RCC 7860 (cell line): ENCODE data around the gene PLEKHA6.

Experiments used
- DNase-seq: peaks from one replicate; pipeline ENCODE4 v3.0.0-alpha.2; 2015; ENCODE audit warnings: low spot score
- FAIRE-seq: peaks from 2 replicates; lab custom pipeline; 2012; peaks lifted over from hg19 to GRCh38; lab: Jason Lieb, UNC

Gene PLEKHA6

GRCh38 chr1:204383163-204383904, 23.6 kb upstream of the PLEKHA6 start:
- FAIRE-seq (no peak), DNase-seq (no peak)

DNA sequence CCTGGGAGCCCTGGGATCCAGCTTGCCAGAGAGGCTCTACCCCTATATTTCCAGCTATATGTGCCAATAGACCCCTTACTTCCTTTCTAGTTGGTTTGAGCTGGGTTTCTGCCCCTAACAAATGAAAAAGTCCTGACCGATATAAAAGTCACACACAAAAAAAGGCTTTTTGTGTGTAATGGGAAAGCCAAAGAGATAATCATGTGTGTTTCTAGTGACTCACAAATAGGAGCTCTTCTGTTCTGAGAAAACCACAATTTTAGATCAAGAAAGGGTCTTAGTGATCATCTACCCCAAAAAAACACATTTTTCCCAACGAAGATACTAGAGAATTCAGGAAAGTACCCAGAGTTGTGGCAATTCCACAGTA, 23.0 kb upstream of the PLEKHA6 start:
- DNase-seq, result no peak
- no peak for FAIRE-seq

DNA sequence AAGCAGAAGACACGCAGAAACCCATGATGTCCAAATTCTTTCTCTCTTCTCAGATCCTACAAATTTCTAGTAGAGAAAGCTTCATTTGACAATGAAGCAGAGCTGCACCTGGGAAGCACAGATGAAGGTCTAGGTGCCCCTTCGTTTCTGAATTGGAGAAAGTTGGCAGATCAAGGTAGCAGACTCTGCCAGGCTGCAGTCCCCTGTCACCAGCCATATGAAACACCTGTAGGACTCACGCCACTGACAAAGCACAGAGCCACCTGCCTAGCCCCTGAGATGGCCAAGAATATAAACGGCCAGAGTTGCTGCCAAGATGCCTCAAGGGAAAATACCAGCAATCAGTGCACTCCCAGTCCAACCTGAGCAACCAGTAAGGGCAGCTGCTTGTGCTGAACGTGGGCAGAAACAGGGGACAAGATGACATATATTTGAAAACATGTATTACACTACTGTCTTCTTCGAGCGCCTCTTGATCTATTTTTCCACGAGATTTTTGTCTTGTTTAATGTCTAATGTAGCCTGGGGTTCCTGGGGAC, 20.6 kb upstream of the PLEKHA6 start:
- no peak for FAIRE-seq

DNA sequence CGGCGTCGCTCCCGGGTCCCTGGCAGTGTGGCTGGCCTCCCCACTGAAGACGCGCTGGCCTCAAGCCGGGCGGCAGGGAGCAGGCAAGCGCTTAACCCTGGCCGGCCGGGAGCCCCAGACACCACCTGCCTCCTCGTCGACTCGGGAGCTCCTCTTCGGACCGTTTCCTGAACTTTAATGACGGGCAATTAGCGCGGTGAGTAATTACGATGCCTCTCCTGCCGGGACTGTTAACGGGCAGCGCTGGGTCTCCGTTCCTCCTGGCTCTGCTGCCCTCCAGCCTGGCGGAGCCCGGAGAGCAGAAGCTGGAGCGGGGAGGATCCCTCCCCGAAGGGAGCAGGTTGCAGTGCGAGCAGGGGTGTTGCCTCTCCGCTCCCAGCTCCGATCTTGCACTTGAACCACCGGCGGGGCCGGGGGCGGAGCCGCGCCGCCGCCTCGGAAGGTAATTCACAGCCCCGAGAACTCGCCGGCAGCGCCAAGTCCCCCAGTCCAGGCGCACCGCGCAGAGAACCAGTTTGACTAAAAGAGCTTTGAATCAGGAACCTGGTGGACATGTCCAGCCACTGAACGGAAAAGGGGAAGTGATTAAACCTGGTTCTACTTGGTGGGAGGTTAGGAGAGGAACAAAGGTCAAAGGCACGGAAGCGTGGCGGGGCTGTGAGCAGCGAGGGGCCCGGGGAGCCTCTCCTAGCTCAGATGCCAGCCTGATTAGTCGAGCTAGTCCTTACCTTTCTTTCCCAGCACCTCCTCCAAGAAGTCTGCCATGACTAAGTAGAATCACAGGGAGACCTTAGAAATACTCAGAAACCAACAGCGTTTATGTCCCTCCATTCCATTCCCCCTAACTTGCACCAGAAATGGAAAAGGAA, 18.3 kb upstream of the PLEKHA6 start:
- FAIRE-seq, result peak; percentile 86

More for the DNA sequence above, 20.6 kb upstream of the PLEKHA6 start:
- no peak for DNase-seq

DNA sequence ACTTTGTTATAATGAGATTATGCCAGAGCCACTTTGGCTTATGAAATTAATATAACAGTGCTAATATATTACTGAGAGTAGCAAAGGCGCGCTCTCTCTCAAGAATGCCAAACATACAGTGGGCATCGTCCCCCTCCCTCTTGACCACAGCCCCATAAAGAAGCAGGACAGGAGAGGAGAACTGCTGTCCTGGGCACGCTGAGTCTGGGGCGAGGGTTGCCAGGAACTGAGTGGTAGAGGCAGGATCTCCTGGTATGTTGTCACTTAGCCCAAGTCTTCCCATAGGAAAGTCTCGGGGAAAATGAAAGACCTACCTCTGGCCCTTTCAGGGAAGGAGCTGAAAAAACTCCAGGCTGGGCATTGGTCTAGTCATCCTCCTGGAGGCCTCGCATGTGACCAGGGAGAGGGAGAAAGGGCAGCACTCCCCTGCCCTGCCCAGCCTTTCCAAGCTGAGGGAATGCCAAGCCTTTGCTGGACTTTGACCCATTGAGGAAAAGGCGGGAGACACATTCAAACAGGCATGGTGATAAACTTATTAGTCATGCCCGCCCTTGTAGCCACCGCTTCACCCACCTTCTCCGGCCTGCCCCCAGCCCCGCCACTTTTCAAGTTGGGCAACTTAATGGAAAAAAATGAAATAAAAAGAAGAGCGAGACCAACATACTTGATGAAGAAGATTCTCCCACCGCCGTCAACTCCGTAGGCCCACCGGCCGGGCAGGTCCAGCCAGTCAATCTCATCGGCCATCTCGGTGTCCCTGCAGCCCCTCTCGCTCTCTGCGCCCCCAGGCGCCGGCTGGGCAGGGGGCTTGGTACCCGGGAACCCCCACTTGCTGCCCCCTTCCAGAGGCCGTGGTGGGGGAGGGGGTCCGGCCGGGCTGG, 17.4 kb upstream of the PLEKHA6 start:
- DNase-seq (peak; percentile 92), FAIRE-seq (peak; percentile 88)

More for the DNA sequence above, 18.3 kb upstream of the PLEKHA6 start:
- peak; percentile 90 for DNase-seq

DNA sequence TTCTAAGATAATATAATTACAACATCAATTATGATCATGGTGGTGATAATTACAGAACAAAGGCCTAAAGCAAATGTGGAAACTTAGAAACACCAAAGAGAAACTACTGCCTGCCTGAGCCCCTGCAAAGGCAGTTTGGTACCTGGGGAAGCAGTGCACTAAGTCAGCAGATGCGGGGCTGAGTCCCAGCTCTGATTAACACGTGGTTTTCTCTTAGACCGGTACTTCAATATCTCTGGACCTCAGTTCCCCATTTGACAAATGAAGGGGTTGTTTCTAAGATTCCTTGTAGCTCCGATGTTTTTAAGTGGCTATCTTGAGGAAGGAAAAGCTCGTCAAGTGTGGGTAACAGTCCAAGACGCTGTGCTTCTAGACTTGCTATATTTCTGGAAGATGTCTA, 16.7 kb upstream of the PLEKHA6 start:
- FAIRE-seq, result no peak
- no peak for DNase-seq

DNA sequence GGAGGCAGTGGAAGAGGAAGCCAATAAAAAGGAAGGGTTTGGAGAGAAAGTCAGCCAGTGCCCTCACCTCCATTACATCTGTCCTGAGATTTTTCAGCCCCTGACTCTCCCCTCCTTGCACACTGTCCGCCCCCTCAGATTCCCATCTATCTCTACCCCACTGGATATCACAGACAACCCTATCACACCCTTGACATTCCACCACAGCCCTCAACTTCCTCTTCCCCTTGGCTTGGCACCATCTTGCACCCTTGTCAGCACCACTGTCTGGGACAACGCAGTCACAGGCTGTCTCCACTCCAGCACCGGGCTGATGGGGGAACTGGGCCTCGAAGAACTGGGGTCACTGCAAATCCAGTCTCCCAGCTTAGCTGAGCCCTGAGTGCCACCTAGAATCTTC, 14.2 kb upstream of the PLEKHA6 start:
- no peak for DNase-seq
- FAIRE-seq, result no peak

GRCh38 chr1:204370176-204370575, 10.4 kb upstream of the PLEKHA6 start:
- FAIRE-seq, result no peak
- DNase-seq, result no peak

GRCh38 chr1:204368996-204369726, 9.4 kb upstream of the PLEKHA6 start:
- FAIRE-seq, result no peak
- no peak for DNase-seq

DNA sequence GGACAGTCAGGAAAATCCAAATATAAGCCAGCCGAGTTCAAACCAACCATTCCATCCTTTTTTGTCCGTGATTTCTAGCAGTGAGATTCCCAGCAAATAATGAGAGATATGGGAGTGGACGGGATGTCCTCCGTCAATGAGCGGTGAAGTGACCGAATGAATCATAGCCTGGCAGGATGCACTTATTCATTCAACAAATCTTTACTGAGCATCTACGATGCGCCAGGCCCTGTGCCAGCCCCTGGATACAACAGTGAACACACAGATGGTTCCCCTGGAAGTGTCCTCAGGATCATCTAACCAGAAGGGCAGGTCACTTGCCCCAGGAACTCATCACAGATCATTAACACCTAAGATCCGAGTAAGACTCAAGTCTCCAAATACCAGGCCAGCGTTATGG, 8.2 kb upstream of the PLEKHA6 start:
- DNase-seq, result no peak

GRCh38 chr1:204367193-204367858, 7.6 kb upstream of the PLEKHA6 start:
- no peak for FAIRE-seq

More for the DNA sequence above, 8.2 kb upstream of the PLEKHA6 start:
- FAIRE-seq, result no peak

GRCh38 chr1:204366759-204367158, 7.0 kb upstream of the PLEKHA6 start:
- DNase-seq (no peak), FAIRE-seq (no peak)

More at GRCh38 chr1:204367193-204367858, 7.6 kb upstream of the PLEKHA6 start:
- no peak for DNase-seq

DNA sequence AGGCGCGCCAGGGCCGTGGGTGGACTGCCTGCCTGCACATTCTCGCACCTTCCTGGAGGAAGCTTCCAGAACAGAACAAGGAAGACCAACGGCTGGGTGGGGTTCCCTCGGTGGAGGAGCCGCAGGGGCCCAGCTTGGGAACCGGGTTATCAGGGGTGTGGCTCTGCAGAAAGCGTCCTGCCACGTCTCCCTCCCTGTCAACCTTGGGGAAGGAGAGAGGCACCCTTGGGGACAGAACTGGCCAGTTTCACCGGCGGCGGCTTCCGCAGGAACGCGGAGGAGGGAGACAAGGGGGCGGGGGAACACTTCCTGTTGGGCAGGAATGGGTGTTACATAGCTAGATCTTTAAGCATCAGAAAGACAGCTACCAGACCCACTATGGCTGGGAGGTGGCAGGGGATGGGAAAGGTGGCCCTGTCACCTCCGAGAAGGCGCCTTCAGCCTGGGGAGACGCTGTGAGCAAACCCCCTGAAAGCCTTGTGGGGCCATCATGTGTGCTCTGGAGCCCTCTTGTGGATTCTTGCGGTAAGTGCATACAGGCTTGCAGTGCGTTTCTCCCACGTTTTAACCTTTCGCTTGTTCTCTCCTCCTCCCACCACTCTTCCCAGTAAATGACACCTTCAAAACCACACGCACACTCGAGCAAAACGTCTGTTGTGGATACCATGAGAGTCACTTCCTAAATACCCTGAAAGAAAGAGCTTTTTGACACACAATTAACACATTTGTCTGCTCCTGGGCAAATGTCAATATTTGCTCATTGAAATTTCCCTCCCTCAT, 3.8 kb upstream of the PLEKHA6 start:
- no peak for FAIRE-seq

GRCh38 chr1:204362984-204363334, 3.2 kb upstream of the PLEKHA6 start:
- DNase-seq, result no peak
- no peak for FAIRE-seq

More for the DNA sequence above, 3.8 kb upstream of the PLEKHA6 start:
- peak; percentile 57 for DNase-seq

DNA sequence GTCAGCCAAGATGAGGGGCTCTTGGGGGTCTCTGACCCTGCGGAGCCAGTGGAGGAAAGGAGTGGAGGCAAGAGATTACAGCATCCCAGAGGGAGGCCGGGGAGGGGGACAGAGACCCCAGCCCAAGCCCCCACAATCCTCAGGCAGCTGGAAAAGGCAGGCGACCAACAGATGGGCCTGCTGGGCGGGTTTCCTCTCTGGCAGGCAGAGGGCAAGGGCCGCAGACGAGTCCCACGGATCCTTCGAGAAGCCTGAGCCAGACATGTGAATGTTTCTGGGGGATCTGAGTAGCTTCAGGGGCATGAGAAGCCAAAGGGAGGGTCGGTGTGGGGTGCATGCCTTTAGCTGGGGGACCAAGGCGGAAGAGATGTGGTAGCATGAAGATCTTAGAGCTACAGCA, 2.1 kb upstream of the PLEKHA6 start:
- DNase-seq, result no peak
- FAIRE-seq, result no peak

DNA sequence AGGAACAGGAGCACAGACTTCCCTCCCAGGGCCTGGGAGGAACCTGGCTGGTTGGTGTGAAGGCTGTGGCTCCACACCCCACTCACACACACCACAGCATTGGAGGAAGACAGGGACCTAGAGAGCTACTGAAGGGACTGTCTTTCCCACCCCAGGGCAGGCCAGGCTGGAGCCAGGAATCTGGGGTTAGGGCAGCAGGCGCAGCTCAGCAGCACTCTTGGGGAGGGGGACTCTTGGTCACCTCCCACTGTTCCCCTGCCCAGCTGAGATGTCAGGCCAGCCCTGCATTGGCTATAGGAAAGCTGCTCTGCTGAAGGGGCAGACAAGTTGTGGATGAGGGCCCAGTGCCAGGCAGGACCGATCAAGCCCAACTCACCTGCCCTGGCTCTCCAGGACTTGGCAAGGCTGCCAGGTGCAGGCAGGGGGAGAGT, 1.6 kb upstream of the PLEKHA6 start:
- no peak for FAIRE-seq
- DNase-seq, result no peak

DNA sequence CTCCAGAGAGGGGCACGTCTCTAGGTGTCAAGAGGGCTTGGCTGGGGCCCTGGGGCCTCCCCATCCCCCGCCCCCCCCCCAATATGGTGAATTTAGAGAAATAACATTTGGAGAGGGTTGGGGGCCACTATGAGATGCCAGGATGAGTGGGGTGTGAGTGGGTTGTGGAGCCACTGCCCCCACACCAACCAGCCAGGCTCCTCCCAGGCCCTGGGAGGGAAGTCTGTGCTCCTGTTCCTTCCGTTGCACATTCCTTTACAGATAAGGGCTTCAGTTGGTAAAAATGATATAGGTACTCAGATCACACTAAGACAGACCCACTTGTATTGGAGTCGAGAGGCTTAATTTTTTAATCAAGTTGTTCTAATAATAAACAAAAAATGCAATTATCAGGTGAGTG, 585 bp upstream of the PLEKHA6 start:
- DNase-seq, result no peak
- no peak for FAIRE-seq

DNA sequence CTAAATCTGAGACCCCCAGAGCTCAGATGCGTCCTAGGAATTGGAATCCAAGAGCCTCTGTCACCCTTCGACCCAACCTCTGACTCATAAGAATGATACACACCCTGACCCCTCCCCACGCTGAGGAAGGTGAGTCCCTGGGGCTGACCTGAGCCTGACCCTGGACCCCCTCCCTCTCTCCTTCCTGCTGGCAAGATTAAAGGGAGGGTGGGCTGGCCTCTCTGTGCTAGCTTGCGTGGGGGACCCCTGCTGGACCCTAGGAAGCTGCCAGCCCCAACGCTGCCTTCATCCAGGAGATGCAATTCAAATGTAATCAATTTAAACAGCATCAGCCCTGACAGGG, 627 bp downstream of the PLEKHA6 start:
- DNase-seq (no peak), FAIRE-seq (no peak)

DNA sequence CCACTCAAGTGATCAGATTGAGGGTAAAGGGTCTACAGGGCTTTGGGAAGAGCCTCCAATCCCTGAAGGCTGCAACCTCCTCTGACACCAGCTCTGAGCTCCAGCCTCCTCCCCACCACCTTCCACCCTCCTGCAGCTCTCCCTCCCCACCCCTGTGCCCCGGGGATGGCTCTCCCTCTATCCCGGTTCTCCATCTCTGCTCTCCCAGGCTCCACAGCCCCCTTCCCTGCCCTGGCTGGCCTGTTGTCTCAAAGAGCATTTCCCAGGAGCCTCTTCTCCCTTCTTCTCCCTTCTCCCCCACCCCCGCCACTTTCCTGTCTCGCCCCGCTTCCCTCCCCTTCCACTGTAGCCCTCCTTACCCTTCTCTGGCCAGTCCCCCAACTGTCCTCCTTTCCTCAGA, 1.1 kb downstream of the PLEKHA6 start:
- FAIRE-seq (no peak), DNase-seq (no peak)
